ENCODE measurements around the gene ADGRG4.
"Not testable (repeated sequence)": the region's sequence is repeated elsewhere in the genome, so short reads cannot be mapped to it uniquely, and the experiment has no call there.

The ADGRG4 gene

GRCh38 chrX:136353526-136354093 lies 52.8 kb downstream of the ADGRG4 start:
- H3K4me3 ChIP-seq (ENCODE audit: low read length), result no peak overlapping the region
- no peak for DNase-seq (ENCODE audit: low read depth, low spot score)

- H3K4me3 ChIP-seq (ENCODE audit: low read length), result no peak overlapping the region
Observed at GRCh38 chrX:136354201-136354600, 53.4 kb downstream of the ADGRG4 start.

GRCh38 chrX:136369377-136369776 lies 68.6 kb downstream of the ADGRG4 start:
- no peak for DNase-seq (ENCODE audit: low read depth, low spot score)
- H3K4me3 ChIP-seq (ENCODE audit: low read length), result no peak overlapping the region

More at GRCh38 chrX:136354201-136354600, 53.4 kb downstream of the ADGRG4 start:
- DNase-seq (ENCODE audit: low read depth, low spot score), result no peak

- DNase-seq (ENCODE audit: low read depth, low spot score), result no peak
- H3K4me3 ChIP-seq (ENCODE audit: low read length), result no peak overlapping the region
Observed at GRCh38 chrX:136376713-136377112, 76.0 kb downstream of the ADGRG4 start.

- DNase-seq (ENCODE audit: low read depth, low spot score), result no peak
- H3K4me3 ChIP-seq (ENCODE audit: low read length), result no peak overlapping the region
Observed at GRCh38 chrX:136380010-136380769, 79.4 kb downstream of the ADGRG4 start.

GRCh38 chrX:136386173-136386572 lies 85.4 kb downstream of the ADGRG4 start:
- no peak overlapping the region for H3K4me3 ChIP-seq (ENCODE audit: low read length)
- no peak for DNase-seq (ENCODE audit: low read depth, low spot score)

GRCh38 chrX:136386826-136387225 lies 86.1 kb downstream of the ADGRG4 start:
- no peak overlapping the region for H3K4me3 ChIP-seq (ENCODE audit: low read length)
- DNase-seq (ENCODE audit: low read depth, low spot score), result no peak

GRCh38 chrX:136387951-136388502 lies 87.3 kb downstream of the ADGRG4 start:
- DNase-seq (ENCODE audit: low read depth, low spot score), result no peak
- no peak overlapping the region for H3K4me3 ChIP-seq (ENCODE audit: low read length)

- DNase-seq (ENCODE audit: low read depth, low spot score), result no peak
- no peak overlapping the region for H3K4me3 ChIP-seq (ENCODE audit: low read length)
Observed at GRCh38 chrX:136390921-136391320, 90.2 kb downstream of the ADGRG4 start.

- H3K4me3 ChIP-seq (ENCODE audit: low read length), result no peak overlapping the region
- DNase-seq (ENCODE audit: low read depth, low spot score), result no peak
Observed at GRCh38 chrX:136395271-136395670, 94.5 kb downstream of the ADGRG4 start.

GRCh38 chrX:136397001-136397400 lies 96.2 kb downstream of the ADGRG4 start:
- H3K4me3 ChIP-seq (ENCODE audit: low read length), result no peak overlapping the region
- no peak for DNase-seq (ENCODE audit: low read depth, low spot score)

GRCh38 chrX:136405126-136405525 lies 104.4 kb downstream of the ADGRG4 start:
- DNase-seq (ENCODE audit: low read depth, low spot score), result no peak

GRCh38 chrX:136417806-136418205 lies 117.0 kb downstream of the ADGRG4 start:
- no peak for DNase-seq (ENCODE audit: low read depth, low spot score)
- H3K4me3 ChIP-seq (ENCODE audit: low read length), result no peak overlapping the region

More at GRCh38 chrX:136405126-136405525, 104.4 kb downstream of the ADGRG4 start:
- H3K4me3 ChIP-seq (ENCODE audit: low read length), result no peak overlapping the region

GRCh38 chrX:136421338-136421737 lies 120.6 kb downstream of the ADGRG4 start:
- no peak for DNase-seq (ENCODE audit: low read depth, low spot score)
- H3K4me3 ChIP-seq (ENCODE audit: low read length), result no peak overlapping the region

GRCh38 chrX:136423724-136424123 lies 123.0 kb downstream of the ADGRG4 start:
- DNase-seq (ENCODE audit: low read depth, low spot score), result no peak
- no peak overlapping the region for H3K4me3 ChIP-seq (ENCODE audit: low read length)

GRCh38 chrX:136425996-136426395 lies 125.2 kb downstream of the ADGRG4 start:
- H3K4me3 ChIP-seq (ENCODE audit: low read length), result no peak overlapping the region
- no peak for DNase-seq (ENCODE audit: low read depth, low spot score)

- DNase-seq (ENCODE audit: low read depth, low spot score), result no peak
- H3K4me3 ChIP-seq (ENCODE audit: low read length), result no peak overlapping the region
Observed at GRCh38 chrX:136431625-136432024, 130.9 kb downstream of the ADGRG4 start.

- no peak for DNase-seq (ENCODE audit: low read depth, low spot score)
- no peak overlapping the region for H3K4me3 ChIP-seq (ENCODE audit: low read length)
Observed at GRCh38 chrX:136437774-136438173, 137.0 kb downstream of the ADGRG4 start.

- no peak for DNase-seq (ENCODE audit: low read depth, low spot score)
- no peak overlapping the region for H3K4me3 ChIP-seq (ENCODE audit: low read length)
Observed at GRCh38 chrX:136438192-136438591, 137.4 kb downstream of the ADGRG4 start.

- not testable (repeated sequence) for DNase-seq (ENCODE audit: low read depth, low spot score); H3K4me3 ChIP-seq (ENCODE audit: low read length)
Observed at GRCh38 chrX:136445674-136446073, 144.9 kb downstream of the ADGRG4 start.

- H3K4me3 ChIP-seq (ENCODE audit: low read length), result no peak overlapping the region
Observed at GRCh38 chrX:136446208-136446607, 145.4 kb downstream of the ADGRG4 start.

More at GRCh38 chrX:136446208-136446607, 145.4 kb downstream of the ADGRG4 start:
- DNase-seq (ENCODE audit: low read depth, low spot score), result no peak
